Stimulated activated CD4-positive, alpha-beta T cell treated with anti-CD3 and anti-CD28 coated beads, Interleukin-15, amount 100 ng/mL, for 48 hours (primary cell): ENCODE measurements around the gene KLF2.

Experiments
- DNase-seq, 2 donors: peaks; one replicate each; pipeline ENCODE4 v3.0.0-alpha.2; 2020; ENCODE audit warnings: low read depth in 2 of 2

The KLF2 gene

DNA sequence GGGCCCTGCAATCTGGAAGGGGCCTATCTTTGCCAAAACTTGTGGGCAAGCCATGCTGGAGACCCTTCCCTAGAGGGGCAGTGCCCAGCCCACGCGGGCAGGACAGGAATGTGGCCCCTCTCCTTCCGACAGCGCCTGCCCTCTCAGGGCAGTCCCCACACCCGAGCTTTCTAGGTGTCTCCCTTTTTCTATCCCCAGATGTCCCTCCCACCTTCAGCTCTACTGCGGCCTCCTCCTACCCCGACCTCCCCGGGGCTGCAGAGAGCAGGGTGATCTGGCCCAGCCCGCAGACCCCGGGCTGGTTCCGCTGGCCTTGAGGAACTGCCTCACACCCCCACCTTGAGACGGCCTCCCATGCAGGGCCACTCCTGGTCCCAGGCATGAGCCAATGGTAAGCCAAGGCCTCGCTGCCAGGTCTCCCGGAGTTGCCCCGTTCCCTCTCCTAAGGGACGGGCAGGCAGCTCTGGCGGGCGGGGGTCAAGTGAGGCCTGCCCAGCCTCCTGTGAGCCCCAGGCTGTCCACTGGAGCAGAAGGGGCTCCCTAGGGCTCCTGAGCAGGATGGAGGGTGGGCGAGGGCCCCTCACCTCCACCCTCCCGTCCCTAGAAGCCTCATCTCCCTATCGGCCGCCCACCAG is 39.7 kb downstream of the KLF2 start:
- no peak for DNase-seq

DNA sequence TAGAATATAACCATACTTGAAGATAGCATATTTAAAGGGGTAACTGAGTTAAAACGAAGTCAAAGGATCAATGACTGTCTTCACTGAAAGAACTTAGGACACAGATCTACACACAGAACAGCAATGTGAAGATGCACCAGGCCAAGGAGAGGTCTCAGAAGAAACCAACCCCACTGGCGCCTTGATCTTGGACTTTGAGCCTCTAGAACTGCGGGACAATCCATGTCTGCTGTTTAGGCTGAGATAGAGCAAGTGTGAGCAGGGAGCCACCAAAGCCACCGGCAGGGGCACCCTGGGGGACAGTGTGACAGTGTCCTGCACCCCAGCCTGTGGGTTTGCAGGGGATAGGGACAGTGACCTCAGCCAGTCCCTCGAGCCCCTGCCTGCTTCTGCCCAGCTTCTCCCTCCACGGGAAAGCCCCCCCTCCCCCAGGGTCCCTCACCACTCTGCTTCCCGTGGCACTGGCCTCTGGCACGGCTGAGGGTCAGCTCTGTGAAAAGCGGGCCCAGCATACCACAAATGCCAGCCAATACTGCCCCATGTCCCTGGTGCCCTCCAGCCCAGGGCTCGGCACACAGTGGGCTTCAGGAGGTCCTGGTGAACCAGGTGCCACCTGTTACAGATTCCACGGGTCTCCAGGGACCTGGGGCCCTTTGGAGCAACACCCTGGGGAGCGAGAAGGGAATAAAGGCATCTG is 40.8 kb downstream of the KLF2 start:
- DNase-seq: no peak

DNA sequence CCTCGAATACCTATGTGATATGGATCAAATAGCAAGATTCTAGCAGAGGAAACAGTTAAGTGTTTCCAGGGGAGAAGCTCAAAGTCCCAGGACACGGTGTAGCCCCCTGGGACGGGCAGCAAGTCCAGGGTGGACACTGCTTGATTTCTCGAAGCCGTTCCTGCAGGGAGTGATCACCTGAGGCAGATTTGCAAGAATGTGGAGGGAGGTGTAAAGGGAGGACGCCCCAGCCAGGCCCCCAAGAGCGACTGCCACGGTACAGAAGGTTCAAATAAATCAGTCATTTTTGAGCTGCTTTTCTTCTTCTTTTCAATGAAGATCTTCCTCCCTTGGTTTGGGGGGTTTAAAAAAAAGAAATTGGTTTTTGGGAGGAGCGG is 41.4 kb downstream of the KLF2 start:
- DNase-seq: no peak

DNA sequence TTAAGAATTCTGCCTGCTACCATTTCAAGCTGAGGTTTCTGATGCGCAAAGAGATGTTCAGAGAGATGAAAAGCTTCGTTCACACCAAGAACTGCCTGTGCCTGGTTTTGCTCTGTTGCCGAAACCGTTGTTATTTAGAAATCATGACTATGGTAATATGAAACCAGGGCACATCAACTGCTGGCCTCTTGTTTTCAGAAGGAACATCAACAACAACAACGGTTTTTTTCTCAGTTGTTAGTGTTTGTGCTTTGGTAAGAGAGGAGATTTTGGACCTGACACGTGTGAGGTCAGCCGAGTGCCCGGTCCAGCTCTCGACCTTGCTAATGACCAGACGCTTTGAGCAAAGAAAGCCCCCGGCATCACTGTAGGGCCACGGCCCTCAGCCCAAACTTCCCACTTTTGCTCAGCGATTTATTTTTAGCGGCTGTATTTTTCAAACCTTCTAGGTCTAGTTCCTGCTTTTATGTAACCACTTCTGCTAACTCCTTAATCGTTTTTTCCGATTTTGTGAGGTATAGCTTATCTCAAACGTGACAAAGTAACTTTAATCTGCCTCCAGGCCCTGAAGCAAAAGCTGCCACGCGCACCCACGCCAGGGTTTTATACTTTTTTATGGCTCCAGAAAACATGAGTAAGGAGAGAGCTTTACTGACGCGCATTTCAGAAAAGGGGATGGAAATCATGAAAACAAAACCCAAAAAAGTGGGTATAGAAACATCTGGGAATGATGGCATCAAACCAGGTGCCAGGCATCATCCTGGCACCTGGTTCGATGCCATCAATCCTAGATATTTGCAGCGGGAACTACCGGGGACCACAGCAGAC is 42.0 kb downstream of the KLF2 start:
- DNase-seq: no peak

DNA sequence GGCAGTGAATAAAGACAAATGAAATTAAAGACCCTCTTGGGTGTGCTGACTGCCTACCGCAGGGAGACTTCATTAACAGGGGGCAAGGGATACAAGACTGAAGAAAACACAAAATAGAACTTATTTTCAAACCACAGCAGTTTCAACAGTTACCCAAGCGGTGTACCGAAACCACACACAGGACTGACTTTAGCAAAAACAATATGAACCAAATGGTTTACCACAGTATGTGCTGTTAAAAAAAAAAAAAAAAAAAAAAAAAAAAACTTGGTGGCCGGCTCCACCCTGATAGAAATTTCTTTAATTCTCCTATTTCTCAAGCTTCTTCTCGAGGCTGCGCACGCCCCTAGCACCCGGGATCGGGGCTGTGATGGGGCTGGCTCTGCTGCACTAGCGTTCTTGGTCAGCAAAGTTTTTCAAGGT is 42.6 kb downstream of the KLF2 start:
- DNase-seq: no peak

DNA sequence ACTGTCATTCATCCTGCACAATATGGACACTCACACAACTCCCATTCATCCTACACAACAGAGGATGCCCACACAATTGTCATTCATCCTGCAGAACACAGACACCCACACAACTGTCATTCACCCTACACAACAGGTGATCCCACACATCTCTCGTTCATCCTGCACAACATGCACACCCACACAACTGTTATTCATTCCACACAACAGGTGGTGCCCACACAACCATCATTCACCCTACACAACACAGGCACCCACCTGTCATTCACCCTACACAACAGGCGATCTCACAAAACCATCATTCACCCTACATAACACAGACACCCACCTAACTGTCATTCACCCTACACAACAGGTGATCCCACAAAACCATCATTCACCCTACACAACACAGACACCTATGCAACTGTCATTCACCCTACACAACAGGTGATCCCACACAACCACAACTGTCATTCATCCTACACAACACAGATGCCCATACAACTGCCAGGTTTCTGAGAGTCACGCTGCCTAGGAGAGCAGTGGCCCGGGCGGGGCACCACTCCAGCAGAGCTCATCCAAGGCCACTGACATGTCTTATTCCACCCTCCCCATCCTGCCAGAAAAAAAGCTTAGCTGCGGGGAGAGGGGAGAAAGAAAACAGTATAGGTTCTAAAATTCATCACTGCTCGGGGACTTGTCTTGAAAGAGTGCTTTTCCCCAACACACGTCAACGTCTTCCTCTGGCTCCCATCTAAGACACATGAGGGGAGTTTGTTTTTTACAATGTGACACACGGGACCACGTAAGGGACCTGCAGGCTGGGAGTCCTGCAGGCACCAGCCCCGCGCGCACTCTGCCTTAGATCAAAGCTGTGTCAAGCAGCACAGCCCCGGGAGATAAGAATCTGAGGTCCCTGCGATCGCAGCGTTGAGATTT is 44.0 kb downstream of the KLF2 start:
- DNase-seq: no peak

DNA sequence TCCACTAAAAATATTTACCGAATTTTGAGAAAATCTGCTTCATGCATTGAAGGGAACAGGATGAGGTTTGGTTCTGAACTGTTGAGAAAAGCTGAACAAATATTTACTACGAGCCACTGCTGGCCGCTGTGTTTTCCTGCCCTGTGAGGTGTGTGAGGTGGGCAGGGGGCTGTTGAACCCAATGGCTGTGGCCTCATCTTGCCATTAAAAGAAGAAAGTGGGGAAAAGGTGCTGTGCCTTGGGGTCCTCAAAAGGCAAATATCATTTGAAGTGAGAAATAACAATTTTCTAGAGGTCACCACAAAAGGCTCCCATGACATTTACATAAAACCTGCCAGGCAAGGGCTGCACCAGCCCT is 44.7 kb downstream of the KLF2 start:
- DNase-seq: no peak

DNA sequence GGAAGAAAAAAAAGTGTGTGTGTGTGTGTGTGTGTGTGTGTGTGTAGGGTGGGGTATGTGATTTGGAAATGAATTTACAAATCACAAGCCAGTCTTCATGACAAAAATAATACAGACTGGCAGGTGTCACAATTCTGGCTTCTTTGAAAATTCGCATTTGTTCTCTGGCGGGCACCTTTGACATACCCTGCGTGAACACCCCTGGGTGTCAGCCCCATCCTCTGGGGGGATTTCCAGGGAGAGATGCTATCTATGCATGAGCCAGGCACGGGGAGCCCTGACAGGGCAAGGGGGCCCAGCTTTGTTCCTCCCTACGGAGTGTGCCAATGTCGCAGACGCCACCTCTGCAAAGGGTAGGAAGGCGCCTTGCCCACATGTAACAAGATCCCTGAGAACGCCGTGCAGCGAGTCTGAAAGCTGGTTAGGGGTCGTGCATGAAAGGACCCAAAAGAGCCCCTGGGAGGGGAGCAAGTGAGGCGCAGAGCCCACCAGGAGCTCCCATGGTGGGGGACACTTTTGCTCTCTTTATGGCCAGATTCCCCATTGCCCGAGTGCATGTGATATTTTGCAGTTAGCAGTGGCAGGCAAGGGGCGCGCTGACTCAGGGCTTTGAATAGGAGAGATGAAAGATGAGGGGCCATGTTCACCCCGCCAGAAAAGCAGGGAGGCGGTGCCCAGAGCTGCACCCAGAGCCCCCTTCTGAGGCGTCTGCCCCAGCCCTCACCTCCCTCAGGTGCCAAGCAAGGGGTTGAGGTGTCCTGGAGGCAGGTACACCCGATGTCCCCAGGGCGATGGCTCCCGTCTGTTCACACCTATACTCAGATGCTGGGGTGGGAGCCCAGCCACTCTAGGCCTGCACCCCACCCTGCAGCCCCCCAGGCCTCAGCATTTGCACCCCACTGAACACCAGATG is 45.3 kb downstream of the KLF2 start:
- no peak for DNase-seq

DNA sequence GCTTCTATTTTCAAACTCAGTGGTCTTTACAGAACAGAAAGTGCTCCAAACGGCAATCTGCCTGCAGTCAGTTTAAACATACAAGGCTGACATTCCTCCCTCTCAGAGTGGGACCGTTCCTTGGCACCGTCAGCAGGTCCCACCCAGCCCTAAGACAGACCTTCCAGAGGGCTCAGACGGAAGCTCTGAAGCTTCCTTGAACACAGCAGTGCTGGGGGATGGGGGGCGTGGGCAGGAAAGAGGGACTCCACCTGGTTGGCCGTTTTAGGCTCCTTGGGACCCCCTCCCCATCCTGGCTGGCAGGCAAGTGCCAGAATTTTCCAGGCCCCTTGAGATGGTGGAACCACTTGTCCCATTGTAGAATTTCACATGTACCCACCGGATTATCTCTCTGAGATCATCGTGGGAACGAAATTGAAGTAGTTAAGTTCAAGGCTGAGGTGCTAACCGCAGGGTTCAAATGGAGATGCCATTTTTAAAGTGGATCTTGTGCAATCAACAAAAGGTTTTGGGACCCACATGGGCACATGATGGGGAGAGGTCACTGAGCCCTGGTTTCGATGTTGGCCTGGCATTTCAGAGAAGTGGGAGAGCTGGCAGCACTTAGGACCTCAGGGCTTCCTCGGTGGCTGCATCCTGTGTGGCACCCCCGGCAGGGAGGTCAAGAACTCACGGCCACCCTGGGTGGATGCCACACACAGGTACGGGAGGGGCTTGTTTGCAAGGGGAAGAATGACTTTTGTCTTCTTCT is 46.2 kb downstream of the KLF2 start:
- DNase-seq: no peak

DNA sequence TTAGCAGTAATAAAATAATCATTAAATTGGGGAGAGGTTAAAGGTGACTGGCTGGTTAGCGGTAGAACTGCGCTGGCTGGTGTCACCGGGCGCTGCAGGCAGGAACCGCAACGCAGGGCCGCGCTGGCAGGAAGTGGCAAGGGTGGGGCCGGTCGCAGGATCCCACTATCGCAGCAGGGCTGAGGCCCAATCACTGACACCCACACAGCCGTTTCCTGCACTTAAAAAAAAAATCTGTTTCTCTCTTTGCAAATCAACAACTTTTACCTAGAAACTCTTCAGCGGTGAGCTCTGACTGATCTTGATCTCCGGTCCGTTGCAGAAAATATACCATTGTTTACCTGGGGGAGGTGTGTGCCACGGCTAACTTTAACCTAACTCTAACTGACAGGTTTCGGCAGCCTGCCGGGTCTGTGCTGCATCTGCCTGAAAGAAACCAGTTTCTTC is 46.9 kb downstream of the KLF2 start:
- peak; percentile 69 to 78 for DNase-seq

DNA sequence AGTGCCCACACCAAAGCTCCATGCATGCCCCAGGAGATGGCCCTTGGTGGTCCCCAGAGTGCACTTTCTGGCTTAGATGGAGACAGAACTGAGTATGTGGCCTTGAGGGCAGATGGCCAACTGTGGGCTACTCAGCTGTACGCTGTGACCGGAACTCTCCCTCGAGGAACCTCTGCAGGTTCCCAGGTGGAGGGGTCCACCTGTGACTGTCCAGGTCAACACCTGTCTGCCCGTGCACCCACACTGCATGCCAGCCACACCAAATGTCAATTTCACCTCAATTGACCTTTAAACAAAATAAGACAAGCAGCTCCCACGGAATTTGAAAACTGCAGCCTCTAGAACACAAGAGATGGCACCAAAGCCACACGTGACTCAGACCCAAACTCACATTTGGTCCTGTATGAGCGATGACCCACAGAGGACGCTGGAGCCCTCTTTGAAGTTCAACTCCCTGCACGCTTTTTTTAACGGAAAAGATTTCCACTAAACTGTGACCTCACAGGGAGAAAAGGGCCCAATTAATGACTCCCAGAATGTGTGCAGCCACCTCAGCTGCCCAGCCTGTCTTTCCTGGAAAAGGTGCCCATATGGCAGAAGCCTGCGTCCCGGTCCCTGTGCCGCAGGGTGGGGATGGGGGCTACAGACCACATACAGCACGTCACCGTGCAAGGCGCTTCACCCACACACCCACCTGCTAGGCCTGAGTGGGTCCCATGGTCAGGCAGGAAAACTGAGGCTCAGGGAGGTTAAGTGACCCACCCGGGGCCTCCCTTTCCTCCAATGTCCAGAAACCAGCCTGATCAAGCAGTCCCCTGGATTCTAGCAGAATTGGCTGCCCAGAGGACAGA is 47.7 kb downstream of the KLF2 start:
- no peak for DNase-seq

DNA sequence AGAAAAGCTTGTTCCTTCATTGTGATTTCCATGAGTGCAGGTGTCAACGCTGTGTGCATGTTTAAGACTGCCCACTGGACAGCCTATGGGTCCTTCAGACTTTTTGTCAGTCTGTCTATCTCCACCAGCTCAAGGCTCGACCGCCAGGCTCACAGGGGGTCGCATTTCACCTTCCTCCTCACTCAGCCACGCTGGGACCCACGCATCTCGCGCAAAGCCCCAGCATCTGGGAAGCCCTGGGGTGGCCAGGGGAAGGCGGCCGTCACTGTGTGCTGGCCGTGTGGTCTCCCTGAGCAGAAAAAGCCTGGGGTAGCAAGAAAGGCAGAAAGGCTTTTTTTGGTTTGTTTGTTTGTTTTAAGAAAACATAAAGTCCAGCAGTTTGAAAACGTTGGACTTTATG is 48.5 kb downstream of the KLF2 start:
- no peak for DNase-seq

DNA sequence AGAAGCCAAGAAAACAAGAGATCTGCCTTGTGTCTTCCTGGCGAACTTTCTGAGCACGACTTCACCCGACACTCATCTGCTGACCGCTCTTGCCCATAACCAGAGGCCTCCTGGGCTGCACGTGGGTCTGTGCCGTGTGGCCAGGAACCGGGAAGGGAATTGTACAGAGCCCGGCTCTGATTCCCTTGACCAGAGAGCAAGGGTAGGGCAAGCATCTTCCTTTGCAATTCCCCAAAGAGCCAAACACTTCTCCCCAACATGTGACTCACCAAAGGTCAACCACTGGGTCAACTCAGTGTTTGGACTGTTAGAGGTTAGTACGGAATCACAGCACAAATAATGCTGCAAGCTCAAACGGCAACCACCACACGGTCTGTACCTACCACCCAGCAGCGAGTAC is 48.9 kb downstream of the KLF2 start:
- no peak for DNase-seq

DNA sequence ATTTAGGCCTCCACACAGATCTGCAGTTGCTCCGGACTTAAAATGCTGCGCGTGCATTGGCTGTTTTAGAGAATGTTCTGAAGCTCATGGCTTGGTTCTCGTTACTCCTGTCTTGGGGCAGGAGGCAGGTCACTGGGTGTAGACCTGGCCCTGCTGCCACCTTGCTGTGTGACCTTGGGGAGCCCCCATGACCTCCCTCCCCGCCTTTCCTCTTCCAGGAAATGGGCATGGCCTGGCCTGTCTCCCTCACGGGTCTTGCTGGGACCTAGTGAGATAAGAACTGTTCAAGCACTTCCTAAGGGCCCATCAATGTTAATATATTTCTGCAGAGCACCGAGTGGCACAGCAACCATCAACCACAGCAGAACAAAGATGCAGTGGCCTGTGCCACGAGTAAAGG is 49.4 kb downstream of the KLF2 start:
- no peak for DNase-seq

DNA sequence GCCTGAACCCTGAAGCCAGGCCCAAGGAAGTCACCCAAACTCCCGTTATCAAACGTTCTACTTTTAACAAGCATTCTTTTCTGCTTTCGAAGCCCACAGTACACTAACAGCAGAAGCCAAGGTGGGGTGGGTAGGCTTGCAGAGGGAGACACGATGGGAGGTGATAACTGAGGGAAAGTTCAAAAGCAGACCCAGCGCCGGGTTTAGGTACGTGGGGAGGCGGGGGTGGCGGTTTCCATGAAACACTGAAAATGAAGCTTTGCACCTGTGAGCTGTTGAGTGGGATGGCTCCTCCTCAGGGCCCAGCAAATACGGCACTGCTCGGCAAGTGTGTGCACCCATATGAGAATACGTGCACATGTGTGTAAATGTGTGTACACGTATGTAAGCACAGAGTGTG is 49.8 kb downstream of the KLF2 start:
- no peak for DNase-seq

DNA sequence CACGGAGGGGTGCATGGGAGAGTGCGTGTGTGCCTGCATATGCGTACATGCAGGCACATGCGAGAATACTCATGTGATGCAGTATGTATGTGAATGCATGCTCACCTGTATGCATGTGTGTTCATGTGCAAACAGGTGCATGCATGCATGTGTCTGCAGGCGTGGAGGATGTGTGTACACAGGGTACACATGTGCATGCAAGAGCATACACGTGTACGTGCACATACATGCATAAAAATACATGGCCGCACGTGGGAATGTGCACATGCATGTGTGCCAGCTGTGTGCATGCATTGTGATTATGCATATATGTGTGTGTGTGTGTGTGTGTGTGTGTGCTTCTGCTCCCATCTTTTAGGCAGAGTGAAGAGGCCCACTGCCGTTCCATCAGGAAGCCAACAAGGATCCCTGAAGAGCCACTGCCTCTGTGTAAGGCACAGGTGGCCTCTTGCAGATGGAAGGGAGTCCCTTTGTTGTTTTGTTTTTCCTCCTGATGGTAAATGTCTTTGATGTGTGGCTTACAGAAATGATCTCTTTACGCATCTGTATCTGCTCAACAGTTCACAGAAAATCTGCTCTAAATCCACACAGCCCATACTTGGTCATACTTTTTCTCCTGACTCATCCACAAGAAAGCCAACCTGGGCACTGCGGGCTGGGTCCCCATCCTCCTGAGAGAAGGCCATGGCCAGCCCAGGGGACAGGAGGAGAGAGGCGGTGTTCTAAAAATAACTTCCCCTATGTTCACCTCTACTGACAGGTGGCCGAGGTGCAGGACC is 50.7 kb downstream of the KLF2 start:
- no peak for DNase-seq

DNA sequence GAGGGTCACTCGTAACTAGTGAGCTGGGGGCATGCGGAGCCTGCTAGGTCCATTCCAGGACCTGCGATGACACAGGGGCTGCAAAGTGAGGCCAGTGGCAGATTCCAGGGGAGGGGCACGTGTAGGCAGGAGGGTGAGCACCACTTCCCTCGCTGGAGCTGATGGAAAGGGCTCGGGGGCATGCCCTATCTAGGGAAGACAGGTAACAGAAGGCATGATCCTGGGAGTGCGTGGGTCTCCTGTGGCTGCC is 51.2 kb downstream of the KLF2 start:
- DNase-seq: no peak

DNA sequence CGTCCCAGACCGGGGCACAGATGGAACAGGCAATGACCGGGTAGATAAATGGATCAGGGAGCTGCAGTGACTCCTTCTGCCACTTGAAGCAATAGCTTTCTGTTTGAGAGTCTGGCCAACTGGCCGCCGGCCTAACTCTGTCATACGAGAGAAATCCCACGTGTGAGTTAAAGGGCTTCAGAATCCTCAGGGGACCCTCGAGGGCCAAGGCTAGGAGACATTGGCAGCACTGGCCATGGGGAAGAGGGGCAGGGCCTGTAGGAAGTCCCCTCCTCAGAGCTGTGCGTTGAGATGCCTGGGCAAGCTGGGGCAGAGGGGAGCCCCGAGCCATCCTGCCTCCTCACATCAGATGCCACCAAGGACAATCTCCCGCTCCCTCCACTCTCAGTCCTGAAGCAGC is 51.6 kb downstream of the KLF2 start:
- DNase-seq: no peak

DNA sequence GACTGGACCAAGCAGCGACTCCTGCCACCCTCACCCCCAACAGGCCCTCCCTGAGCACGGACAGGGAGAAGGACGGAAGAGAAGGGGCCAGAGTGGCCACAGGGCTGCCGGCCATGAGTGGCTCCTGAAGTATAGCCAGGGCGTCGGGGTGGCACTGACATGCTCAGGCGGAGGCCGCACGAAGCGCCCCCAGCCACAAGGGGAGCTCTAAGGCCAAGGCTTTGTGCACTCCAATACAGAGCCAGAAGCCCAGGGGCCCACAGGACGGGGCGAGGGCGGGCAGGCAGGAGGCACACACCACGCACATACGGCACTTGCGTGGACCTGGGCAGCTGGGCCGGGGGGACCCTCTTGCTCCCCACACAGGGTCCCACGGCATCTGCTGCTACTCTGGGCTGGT is 52.0 kb downstream of the KLF2 start:
- no peak for DNase-seq
